Spleen (tissue), 7 donors: ENCODE data around the gene FOXL2NB.

ENCODE experiments used
- POLR2A ChIP-seq, 3 donors: fragments of 450-650 bp; IDR thresholded peaks; one replicate each; pipeline ENCODE4 v1.5.1; 2017; ENCODE audit warnings: antibody characterized with exemption in 3 of 3, mild to moderate bottlenecking in 1 of 3
- POLR2AphosphoS5 ChIP-seq, 3 donors: sonication (generic); formaldehyde crosslinking; IDR thresholded peaks; one replicate each; pipeline ENCODE4 v1.5.1; 2017; ENCODE audit warnings: antibody characterized with exemption in 3 of 3
- TF ChIP-seq, protein P1 (sequence below), 11 experiments: fragments of 200-600 bp in 7 of 11; fragments of 450-650 bp in 4 of 11; sonication (generic) in 4 of 11; IDR thresholded peaks in 8 of 11; conservative IDR thresholded peaks in 3 of 11; 1 replicate in 7 of 11; 2 replicates in 4 of 11; pipeline versions ENCODE4 v1.4.0 to v1.8.0; 2016 to 2021; ENCODE audit warnings: antibody characterized with exemption in 11 of 11, inconsistent platforms in 4 of 11, mild to moderate bottlenecking in 1 of 11
- donor health status: DM: no; HTN: no; CAD: no; lungs with moderate emphysema.
- donor health status: DM: no; HTN: no; CAD: no.
- donor health status: DM: no; HTN: no; CAD: no.

- TF ChIP-seq, protein P1, sequence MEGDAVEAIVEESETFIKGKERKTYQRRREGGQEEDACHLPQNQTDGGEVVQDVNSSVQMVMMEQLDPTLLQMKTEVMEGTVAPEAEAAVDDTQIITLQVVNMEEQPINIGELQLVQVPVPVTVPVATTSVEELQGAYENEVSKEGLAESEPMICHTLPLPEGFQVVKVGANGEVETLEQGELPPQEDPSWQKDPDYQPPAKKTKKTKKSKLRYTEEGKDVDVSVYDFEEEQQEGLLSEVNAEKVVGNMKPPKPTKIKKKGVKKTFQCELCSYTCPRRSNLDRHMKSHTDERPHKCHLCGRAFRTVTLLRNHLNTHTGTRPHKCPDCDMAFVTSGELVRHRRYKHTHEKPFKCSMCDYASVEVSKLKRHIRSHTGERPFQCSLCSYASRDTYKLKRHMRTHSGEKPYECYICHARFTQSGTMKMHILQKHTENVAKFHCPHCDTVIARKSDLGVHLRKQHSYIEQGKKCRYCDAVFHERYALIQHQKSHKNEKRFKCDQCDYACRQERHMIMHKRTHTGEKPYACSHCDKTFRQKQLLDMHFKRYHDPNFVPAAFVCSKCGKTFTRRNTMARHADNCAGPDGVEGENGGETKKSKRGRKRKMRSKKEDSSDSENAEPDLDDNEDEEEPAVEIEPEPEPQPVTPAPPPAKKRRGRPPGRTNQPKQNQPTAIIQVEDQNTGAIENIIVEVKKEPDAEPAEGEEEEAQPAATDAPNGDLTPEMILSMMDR (IDR thresholded peaks at IDR 0.05 in 8 of 11, conservative IDR thresholded peaks at IDR 0.05 in 3 of 11), result no peak
- TF ChIP-seq POLR2A (IDR thresholded peaks at IDR 0.05) (no peak), POLR2AphosphoS5 (IDR thresholded peaks at IDR 0.05) (no peak)
These were observed 25.4 kb upstream of the FOXL2NB start for GRCh38 chr3:138921316-138922292.
